Measurements from ENCODE around the gene DNAJC5. TPM values are rescaled to one million over a fixed set of nuclear protein-coding genes. Genes with fewer than 3 reads are reported as not detected.
A peak's percentile ranks its signal among the peaks of the same experiment; 100 is the strongest.
"Not testable (repeated sequence)": the region's sequence is repeated elsewhere in the genome, so short reads cannot be mapped to it uniquely, and the experiment has no call there.

DNAJC5 gene
- total RNA-seq, 1 donor from 2014 or later: 42.3 TPM

GRCh38 chr20:63970714-63971431 is 75.9 kb downstream of the DNAJC5 start:
- DNase-seq (no peak), ATAC-seq (ENCODE audit: poor library complexity) (no peak)
- intact Hi-C loops (cut with DNase I): loop anchor here (5.0 kb wide), 2 partner anchors 64 to 79 kb away; no protein-coding TSS in a partner anchor

DNA sequence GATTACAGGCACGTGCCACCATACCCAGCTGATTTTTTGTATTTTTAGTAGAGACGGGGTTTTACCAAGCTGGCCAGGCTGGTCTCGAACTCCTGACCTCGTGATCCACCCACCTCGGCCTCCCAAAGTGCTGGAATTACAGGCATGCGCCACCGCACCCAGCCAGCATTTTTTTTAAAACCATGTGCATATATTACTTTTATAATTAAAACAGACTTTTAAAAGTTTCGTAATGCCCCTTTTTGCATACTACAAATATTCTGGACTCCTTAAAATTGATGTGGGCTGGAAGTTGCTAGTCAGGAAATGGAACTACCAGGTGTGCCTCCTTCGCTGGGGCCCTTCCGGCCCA is 77.0 kb downstream of the DNAJC5 start:
- ATAC-seq (ENCODE audit: poor library complexity); DNase-seq: not testable (repeated sequence)
- intact Hi-C loops (cut with DNase I): loop anchor here (2.0 to 5.0 kb wide), 3 partner anchors 65 to 433 kb away; no protein-coding TSS in a partner anchor

GRCh38 chr20:63972312-63973159 is 77.6 kb downstream of the DNAJC5 start:
- no peak for ATAC-seq (ENCODE audit: poor library complexity)
- no peak for DNase-seq
- intact Hi-C loops (cut with DNase I): loop anchor here (2.0 to 5.0 kb wide), 3 partner anchors 65 to 434 kb away; no protein-coding TSS in a partner anchor

GRCh38 chr20:63973160-63973479 is 78.2 kb downstream of the DNAJC5 start:
- no peak for DNase-seq
- intact Hi-C loops (cut with DNase I): loop anchor here (2.0 to 5.0 kb wide), 3 partner anchors 66 to 434 kb away; no protein-coding TSS in a partner anchor
- ATAC-seq (ENCODE audit: poor library complexity): no peak

GRCh38 chr20:63973636-63974401 is 78.9 kb downstream of the DNAJC5 start:
- peak; percentile 87 for ATAC-seq (ENCODE audit: poor library complexity)
- peak; percentile 94 for DNase-seq
- intact Hi-C loops (cut with DNase I): loop anchor here (2.0 to 5.0 kb wide), 3 partner anchors 67 to 435 kb away; no protein-coding TSS in a partner anchor

DNA sequence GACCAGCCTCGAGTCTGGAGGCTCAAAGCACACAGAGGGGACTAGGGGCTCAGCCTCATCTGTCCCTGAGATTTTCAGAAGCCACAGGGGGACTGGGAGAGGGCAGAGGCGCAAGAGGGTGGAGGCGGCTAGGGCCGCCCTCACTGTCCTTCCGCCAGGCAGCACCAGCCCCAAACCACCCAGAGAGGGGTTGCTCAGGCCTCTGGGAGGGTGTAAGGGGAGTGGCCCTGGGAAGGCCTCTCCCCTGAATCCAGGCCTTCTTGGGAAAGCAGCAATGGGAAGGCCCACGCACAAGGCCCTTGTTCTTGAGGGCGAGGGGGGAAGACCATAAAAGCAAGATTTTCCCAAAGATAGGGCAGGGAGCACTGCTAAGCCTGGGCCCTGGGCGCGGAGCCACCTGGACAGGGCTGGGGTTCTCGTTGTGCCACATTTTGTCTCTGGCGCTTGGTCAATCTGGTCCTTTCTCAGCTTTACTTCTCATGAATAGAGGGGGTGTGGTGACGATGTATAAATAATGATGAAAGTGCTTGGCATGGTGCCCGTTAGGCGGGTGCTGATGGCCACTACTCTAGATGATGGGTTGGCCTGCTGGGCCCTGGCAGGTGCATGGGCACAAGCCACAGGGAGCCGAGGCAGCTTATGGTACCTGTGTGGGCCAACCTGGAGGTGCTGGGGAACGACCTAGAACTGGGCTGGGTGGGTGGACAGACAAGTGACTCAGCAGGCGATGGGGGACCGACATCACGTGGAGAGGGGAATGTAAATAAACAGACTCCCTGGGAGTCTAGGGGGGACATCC is 79.7 kb downstream of the DNAJC5 start:
- intact Hi-C loops (cut with DNase I): loop anchor here (5.0 kb wide), 2 partner anchors 67 to 82 kb away; no protein-coding TSS in a partner anchor
- no peak for ATAC-seq (ENCODE audit: poor library complexity)
- DNase-seq: no peak

DNA sequence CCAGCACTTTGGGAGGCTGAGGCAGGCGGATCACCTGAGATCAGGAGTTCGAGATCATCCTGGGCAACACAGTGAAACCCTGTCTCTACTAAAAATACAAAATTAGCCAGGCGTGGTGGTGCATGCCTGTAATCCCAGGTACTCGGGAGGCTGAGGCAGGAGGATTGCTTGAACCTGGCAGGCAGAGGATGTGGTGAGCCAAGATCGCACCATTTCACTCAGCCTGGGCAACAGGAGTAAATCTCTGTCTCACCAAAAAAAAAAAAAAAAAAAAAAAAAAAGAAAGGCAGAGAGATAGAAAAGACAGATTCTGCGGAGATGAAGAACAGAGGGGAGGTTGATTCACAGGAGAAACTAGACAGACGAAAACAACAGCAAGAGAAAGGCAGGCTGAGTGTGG is 81.6 kb downstream of the DNAJC5 start:
- ATAC-seq (ENCODE audit: poor library complexity); intact Hi-C loops (cut with DNase I); DNase-seq: not testable (repeated sequence)

DNA sequence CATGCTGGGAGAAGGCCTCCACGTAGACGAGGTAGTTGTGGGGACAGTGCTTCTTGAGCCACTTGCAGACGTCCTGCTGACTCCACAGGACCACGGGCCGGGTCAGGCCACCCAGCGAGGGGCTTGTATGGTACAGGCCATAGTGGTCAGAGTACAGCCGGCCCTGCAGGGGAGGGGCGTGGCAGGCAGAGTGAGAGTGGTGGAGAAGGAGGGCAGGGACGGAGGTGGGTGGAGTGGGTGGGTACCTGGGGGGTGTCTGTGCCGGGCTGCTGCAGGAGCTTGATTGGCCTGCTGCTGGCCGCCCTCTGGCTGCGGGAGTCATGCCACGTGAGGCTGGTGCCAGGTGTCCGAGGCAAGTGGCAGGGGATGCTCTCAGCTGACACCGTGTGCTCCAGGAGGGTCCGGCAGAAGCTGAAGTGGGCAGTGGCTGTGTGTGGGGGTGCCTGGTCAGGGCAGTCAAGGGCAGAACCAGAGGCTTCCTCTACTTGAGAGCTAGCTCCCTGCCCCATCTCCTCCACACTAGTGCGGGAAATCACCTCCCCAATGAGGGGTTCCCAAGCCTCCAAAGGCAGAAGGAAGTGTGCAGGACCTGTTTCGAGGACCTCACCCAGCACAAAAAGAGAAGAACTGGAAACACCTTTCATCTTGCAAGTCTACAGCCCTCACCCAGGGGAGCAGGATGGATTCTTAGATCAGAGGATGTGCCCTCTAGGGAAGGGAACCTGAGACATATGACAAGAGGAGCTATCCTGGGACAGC is 82.2 kb downstream of the DNAJC5 start:
- intact Hi-C loops (cut with DNase I): no loop called here
- no peak for DNase-seq

GRCh38 chr20:63977739-63978276 is 82.9 kb downstream of the DNAJC5 start:
- no peak for ATAC-seq (ENCODE audit: poor library complexity)
- intact Hi-C loops (cut with DNase I): no loop called here
- peak; percentile 40 for DNase-seq

More for the DNA sequence above, 82.2 kb downstream of the DNAJC5 start:
- ATAC-seq (ENCODE audit: poor library complexity): no peak

DNA sequence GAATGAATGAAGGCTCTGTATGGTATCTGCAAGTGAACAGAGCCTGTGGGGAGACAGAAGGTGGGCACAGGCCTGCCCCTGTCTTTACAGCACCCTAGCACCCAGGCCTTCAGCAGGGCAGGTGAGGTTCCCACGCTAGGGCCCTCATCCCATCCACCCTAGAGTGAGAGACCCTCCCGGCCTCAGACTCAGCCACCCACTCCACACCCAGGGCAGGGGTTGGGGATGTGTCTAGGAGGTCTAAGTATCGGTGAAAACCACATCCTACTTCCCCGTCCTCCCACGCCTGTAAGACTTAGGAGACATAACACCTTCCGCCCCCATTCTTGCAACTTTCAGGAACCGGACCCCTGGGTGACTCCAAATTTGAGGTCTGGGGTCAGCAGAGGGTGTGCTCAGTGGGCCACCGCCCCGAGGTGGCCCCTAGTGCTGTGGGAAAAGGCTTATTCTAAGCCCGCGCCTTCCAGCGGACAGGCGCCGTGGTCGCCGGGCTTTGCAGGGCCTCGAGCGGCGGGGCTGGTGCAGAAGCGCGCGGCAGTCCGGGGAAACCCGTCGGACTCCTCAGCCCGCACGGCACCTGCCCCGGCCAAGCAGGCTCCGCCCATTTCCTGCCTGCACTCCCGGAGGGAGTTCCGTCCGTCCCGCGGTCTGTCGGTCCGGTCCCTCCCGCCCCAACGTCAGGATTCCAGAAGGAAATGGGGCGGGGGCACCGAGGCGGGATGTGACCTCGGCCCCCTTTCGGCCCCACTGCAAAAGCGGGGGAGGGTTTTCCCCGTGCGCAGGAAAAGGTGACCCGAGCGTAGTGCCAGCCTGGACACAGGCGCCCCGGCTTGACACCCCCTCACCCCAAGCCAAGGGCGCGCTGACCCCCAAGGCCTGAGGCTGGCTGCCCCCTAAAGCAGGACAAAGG is 83.6 kb downstream of the DNAJC5 start:
- intact Hi-C loops (cut with DNase I): no loop called here
- DNase-seq (peak; percentile 84), ATAC-seq (ENCODE audit: poor library complexity) (peak; percentile 53)

- ATAC-seq (ENCODE audit: poor library complexity) (no peak), DNase-seq (peak; percentile 46)
- intact Hi-C loops (cut with DNase I): no loop called here
Observed at GRCh38 chr20:63979229-63979556, 84.3 kb downstream of the DNAJC5 start.

GRCh38 chr20:63979557-63980316 is 84.8 kb downstream of the DNAJC5 start, which contains the start of gene SAMD10:
Gene SAMD10 (minus strand): TSS chr20:63979642. CDS start chr20:63979467, 175 bp downstream.
- peak; percentile 64 for DNase-seq
- intact Hi-C loops (cut with DNase I): loop anchor here (5.0 kb wide), 1 partner anchor 83 kb away; the partner anchor contains the start of gene TCEA2
- ATAC-seq (ENCODE audit: poor library complexity): peak; percentile 18

- intact Hi-C loops (cut with DNase I): loop anchor here (5.0 kb wide), 1 partner anchor 82 kb away; the partner anchor contains the start of gene TCEA2
- ATAC-seq (ENCODE audit: poor library complexity): peak; percentile 36
- no peak for DNase-seq
Observed at GRCh38 chr20:63980317-63980805, 85.4 kb downstream of the DNAJC5 start.

GRCh38 chr20:63980806-63981728 is 86.1 kb downstream of the DNAJC5 start, which contains the start of gene PRPF6:
Gene PRPF6 (plus strand): TSS chr20:63981132. CDS start chr20:63981246, 114 bp downstream.
- intact Hi-C loops (cut with DNase I): loop anchor here (5.0 kb wide), 1 partner anchor 81 kb away; the partner anchor contains the start of gene TCEA2
- DNase-seq: peak; percentile 97
- peak; percentile 94 for ATAC-seq (ENCODE audit: poor library complexity)
